Measurements from ENCODE around the gene SLC37A1.

DNA sequence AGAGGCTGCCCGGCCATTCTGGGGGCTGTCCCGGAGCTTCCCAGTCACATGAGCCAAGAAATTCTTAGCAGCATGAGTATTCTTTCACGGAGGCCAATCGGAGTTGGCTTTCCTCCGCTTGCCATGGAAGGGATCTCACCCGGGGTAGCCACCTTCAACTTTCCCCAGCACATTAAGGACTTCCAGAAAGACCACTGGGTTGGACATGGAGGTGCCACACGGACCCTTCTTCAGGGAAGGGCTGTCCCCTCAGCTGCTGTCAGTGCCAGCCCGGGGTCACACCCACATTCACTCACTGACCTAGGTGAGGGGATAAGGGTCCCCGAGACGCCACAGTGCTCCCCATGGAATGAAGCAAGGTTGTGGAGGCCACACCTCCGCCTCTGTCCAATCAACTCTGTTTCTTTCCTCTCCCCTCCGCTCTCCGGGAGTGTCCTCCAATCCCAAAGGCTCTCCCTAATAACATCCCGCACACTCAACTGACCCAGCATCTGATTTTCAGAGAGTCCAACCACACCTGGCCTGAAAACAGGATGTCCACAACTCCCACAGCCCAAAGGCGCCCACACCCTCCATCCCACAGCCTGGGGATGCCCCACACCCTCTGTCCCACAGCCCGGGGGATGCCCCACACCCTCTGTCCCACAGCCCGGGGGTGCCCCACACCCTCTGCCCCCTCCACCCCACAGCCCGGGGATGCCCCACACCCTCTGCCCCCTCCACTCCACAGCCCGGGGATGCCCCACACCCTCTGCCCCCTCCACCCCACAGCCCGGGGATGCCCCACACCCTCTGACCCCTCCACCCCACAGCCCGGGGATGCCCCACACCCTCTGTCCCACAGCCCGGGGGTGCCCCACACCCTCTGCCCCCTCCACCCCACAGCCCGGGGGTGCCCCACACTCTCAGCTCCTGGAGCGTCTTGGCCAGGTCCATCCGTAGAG, 37.0 kb upstream of the SLC37A1 start:
- TF ChIP-seq POLR2AphosphoS5 (IDR thresholded peaks at IDR 0.05; ENCODE audit: low read depth) (no peak), REST (IDR thresholded peaks at IDR 0.05; ENCODE audit: insufficient replicate concordance, low read depth) (no peak), GABPA (IDR thresholded peaks at IDR 0.05; ENCODE audit: low read depth) (no peak), SPI1 (IDR thresholded peaks at IDR 0.05; ENCODE audit: borderline replicate concordance, low read depth) (no peak)
- TF ChIP-seq, protein P1, sequence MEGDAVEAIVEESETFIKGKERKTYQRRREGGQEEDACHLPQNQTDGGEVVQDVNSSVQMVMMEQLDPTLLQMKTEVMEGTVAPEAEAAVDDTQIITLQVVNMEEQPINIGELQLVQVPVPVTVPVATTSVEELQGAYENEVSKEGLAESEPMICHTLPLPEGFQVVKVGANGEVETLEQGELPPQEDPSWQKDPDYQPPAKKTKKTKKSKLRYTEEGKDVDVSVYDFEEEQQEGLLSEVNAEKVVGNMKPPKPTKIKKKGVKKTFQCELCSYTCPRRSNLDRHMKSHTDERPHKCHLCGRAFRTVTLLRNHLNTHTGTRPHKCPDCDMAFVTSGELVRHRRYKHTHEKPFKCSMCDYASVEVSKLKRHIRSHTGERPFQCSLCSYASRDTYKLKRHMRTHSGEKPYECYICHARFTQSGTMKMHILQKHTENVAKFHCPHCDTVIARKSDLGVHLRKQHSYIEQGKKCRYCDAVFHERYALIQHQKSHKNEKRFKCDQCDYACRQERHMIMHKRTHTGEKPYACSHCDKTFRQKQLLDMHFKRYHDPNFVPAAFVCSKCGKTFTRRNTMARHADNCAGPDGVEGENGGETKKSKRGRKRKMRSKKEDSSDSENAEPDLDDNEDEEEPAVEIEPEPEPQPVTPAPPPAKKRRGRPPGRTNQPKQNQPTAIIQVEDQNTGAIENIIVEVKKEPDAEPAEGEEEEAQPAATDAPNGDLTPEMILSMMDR (IDR thresholded peaks at IDR 0.05; ENCODE audit: insufficient read depth, low read length) = no peak
